Measurements from ENCODE around the gene TBCEL. TPM values are rescaled to one million over a fixed set of nuclear protein-coding genes. Genes with fewer than 3 reads are reported as not detected.

The TBCEL gene
- total RNA-seq, 2 experiments from 2014 or later: 6.8 to 7.2 TPM

- no peak overlapping the region for H3K27ac Mint-ChIP-seq
- H3K4me3 Mint-ChIP-seq: no peak overlapping the region
- ChIA-PET POLR2A (interaction anchor here (1.3 kb wide), 1 partner anchor 30 kb away, joined by 3 read pairs; no protein-coding TSS in a partner anchor), CTCF (no interaction called here)
- no peak for DNase-seq
- no peak for TF ChIP-seq CTCF (IDR thresholded peaks at IDR 0.05)
- no peaks in the 10 kb centered on the region for H3K27me3 Mint-ChIP-seq
- H3K4me1 Mint-ChIP-seq (ENCODE audit: low read depth): no peaks in the 10 kb centered on the region
- H3K36me3 Mint-ChIP-seq (ENCODE audit: low read depth): no peaks in the 10 kb centered on the region
- no peak for ATAC-seq
- intact Hi-C loops (cut with micrococcal nuclease): no loop called here
- H3K9me3 Mint-ChIP-seq: peaks cover 5% of the 10 kb centered on the region
These were observed 93.9 kb downstream of the TBCEL start for GRCh38 chr11:121117788-121118187.

- Mint-ChIP-seq H3K27me3 (no peaks in the 10 kb centered on the region), H3K9me3 (peaks cover 5% of the 10 kb centered on the region), H3K27ac (no peak overlapping the region), H3K4me3 (no peak overlapping the region), H3K36me3 (ENCODE audit: low read depth) (no peaks in the 10 kb centered on the region), H3K4me1 (ENCODE audit: low read depth) (no peaks in the 10 kb centered on the region)
- POLR2A ChIA-PET: no interaction called here
- intact Hi-C loops (cut with micrococcal nuclease): no loop called here
- CTCF ChIA-PET: interaction anchor here (1.2 to 1.6 kb wide), 2 partner anchors 8 to 75 kb away, joined by 4 to 6 read pairs; no protein-coding TSS in a partner anchor
- no peak for TF ChIP-seq CTCF (IDR thresholded peaks at IDR 0.05)
- no peak for DNase-seq
- no peak for ATAC-seq
These were observed 95.5 kb downstream of the TBCEL start for GRCh38 chr11:121119440-121119839.

- H3K4me3 Mint-ChIP-seq: no peak overlapping the region
These were observed 98.4 kb downstream of the TBCEL start for GRCh38 chr11:121122328-121122727.

GRCh38 chr11:121123496-121124069 lies 99.7 kb downstream of the TBCEL start:
- intact Hi-C loops (cut with micrococcal nuclease): no loop called here
- DNase-seq (no peak), ATAC-seq (no peak)
- H3K4me3 Mint-ChIP-seq: no peak overlapping the region
- CTCF ChIA-PET: no interaction called here
- H3K27ac Mint-ChIP-seq: no peak overlapping the region
- H3K27me3 Mint-ChIP-seq: no peaks in the 10 kb centered on the region
- no peaks in the 10 kb centered on the region for H3K36me3 Mint-ChIP-seq (ENCODE audit: low read depth)
- H3K9me3 Mint-ChIP-seq: peaks cover 5% of the 10 kb centered on the region
- POLR2A ChIA-PET: no interaction called here
- no peak for TF ChIP-seq CTCF (IDR thresholded peaks at IDR 0.05)
- no peaks in the 10 kb centered on the region for H3K4me1 Mint-ChIP-seq (ENCODE audit: low read depth)

More at GRCh38 chr11:121122328-121122727, 98.4 kb downstream of the TBCEL start:
- Mint-ChIP-seq H3K9me3 (peaks cover 5% of the 10 kb centered on the region), H3K36me3 (ENCODE audit: low read depth) (no peaks in the 10 kb centered on the region), H3K27ac (no peak overlapping the region), H3K4me1 (ENCODE audit: low read depth) (no peaks in the 10 kb centered on the region), H3K27me3 (no peaks in the 10 kb centered on the region)
- intact Hi-C loops (cut with micrococcal nuclease): no loop called here
- ATAC-seq: no peak
- POLR2A ChIA-PET: no interaction called here
- no peak for TF ChIP-seq CTCF (IDR thresholded peaks at IDR 0.05)
- CTCF ChIA-PET: no interaction called here
- no peak for DNase-seq

GRCh38 chr11:121127809-121128208 lies 103.9 kb downstream of the TBCEL start:
- Mint-ChIP-seq H3K36me3 (ENCODE audit: low read depth) (no peaks in the 10 kb centered on the region), H3K9me3 (no peaks in the 10 kb centered on the region), H3K27ac (no peak overlapping the region), H3K27me3 (no peaks in the 10 kb centered on the region), H3K4me3 (no peak overlapping the region), H3K4me1 (ENCODE audit: low read depth) (no peaks in the 10 kb centered on the region)
- DNase-seq: no peak
- ChIA-PET CTCF (no interaction called here), POLR2A (no interaction called here)
- intact Hi-C loops (cut with micrococcal nuclease): no loop called here
- no peak for TF ChIP-seq CTCF (IDR thresholded peaks at IDR 0.05)
- no peak for ATAC-seq

Measured in activated CD8-positive, alpha-beta T cell treated with anti-CD3 and anti-CD28 coated beads for 36 hours (primary cell).